Raji (cell line): ENCODE measurements around the gene VPS13A.

Experiments used
- POLR2A ChIP-seq: IDR thresholded peaks from 2 replicates; pipeline ENCODE4 v1.6.1; 2011; ENCODE audit warnings: low read depth, low read length, control low read depth; ENCODE audit not compliant: insufficient read depth

The VPS13A gene

GRCh38 chr9:77374266-77374665, 196.9 kb downstream of the VPS13A start:
- TF ChIP-seq POLR2A: no peak

GRCh38 chr9:77375956-77376532, 198.7 kb downstream of the VPS13A start:
- TF ChIP-seq POLR2A: no peak

GRCh38 chr9:77384406-77384805, 207.1 kb downstream of the VPS13A start:
- TF ChIP-seq POLR2A: no peak

GRCh38 chr9:77386187-77386586, 208.9 kb downstream of the VPS13A start:
- no peak for TF ChIP-seq POLR2A

- TF ChIP-seq POLR2A: no peak
These were observed 214.5 kb downstream of the VPS13A start for GRCh38 chr9:77391834-77392233.

- TF ChIP-seq POLR2A: no peak
These were observed 215.0 kb downstream of the VPS13A start for GRCh38 chr9:77392328-77392727.

- TF ChIP-seq POLR2A: no peak
These were observed 222.6 kb downstream of the VPS13A start for GRCh38 chr9:77399964-77400363.

- no peak for TF ChIP-seq POLR2A
These were observed 225.0 kb downstream of the VPS13A start for GRCh38 chr9:77402286-77402685.

- TF ChIP-seq POLR2A: no peak
These were observed 225.9 kb downstream of the VPS13A start for GRCh38 chr9:77403239-77403638.

GRCh38 chr9:77417566-77417965, 240.2 kb downstream of the VPS13A start:
- TF ChIP-seq POLR2A: no peak

GRCh38 chr9:77418226-77418625, 240.9 kb downstream of the VPS13A start:
- TF ChIP-seq POLR2A: no peak

- no peak for TF ChIP-seq POLR2A
These were observed 243.3 kb downstream of the VPS13A start for GRCh38 chr9:77420641-77421040.

GRCh38 chr9:77421506-77422265, 244.4 kb downstream of the VPS13A start:
- TF ChIP-seq POLR2A: no peak

GRCh38 chr9:77422969-77423368, 245.6 kb downstream of the VPS13A start:
- TF ChIP-seq POLR2A: no peak

- no peak for TF ChIP-seq POLR2A
These were observed 246.5 kb downstream of the VPS13A start for GRCh38 chr9:77423841-77424240.

GRCh38 chr9:77424993-77425392, 247.7 kb downstream of the VPS13A start:
- no peak for TF ChIP-seq POLR2A

GRCh38 chr9:77426712-77427111, 249.4 kb downstream of the VPS13A start:
- TF ChIP-seq POLR2A: no peak
